ENCODE measurements around the gene IKBKG. TPM values are rescaled to one million over a fixed set of nuclear protein-coding genes. Genes with fewer than 3 reads are reported as not detected.
"Not testable (repeated sequence)": the region's sequence is repeated elsewhere in the genome, so short reads cannot be mapped to it uniquely, and the experiment has no call there.

Gene IKBKG
- total RNA-seq, 3 donors from 2014 or later (not counting 1 experiment from before 2014, with no cell fraction given): 64.8 to 84.6 (median 84.1) TPM

DNA sequence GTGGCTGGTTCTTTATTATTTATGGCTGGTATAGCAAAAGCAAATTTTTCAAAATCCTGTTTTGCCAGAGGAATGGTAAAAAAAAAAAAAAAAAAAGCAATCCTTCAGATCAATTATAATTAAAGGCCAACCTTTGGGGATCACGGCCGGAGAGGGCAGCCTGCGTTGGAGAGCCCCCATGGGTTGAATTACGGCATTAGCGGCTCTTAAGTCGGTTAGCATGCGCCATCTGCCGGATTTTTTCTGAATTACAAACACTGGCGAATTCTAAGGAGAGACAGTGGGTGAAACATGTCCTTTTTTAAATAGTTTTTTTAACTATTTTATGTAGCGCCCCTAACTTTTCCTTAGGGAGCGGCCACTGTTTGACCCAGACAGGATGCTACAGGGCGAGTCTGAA lies 66.2 kb downstream of the IKBKG start:
- WGBS (ENCODE audit: insufficient coverage): no CpG with 5 or more reads among the region's 12 CpGs
- H3K27me3 Mint-ChIP-seq (ENCODE audit: low read depth in 2 of 2); H3K4me3 ChIP-seq (ENCODE audit: low read length); H3K27me3 ChIP-seq (ENCODE audit: control insufficient read depth, insufficient read depth, low read length); H3K4me1 Mint-ChIP-seq; DNase-seq; H3K9me3 Mint-ChIP-seq; H3K36me3 Mint-ChIP-seq; intact Hi-C loops (cut with micrococcal nuclease); H3K4me3 Mint-ChIP-seq; H3K36me3 ChIP-seq (ENCODE audit: control insufficient read depth, insufficient read depth, low read length); H3K27ac ChIP-seq (ENCODE audit: low read length); H3K4me1 ChIP-seq (ENCODE audit: control insufficient read depth, insufficient read depth, low read length); H3K27ac Mint-ChIP-seq; H3K9me3 ChIP-seq (ENCODE audit: control insufficient read depth, insufficient read depth, low read length): not testable (repeated sequence)
- peak in 2 of 3 donors; percentile 34 to 52 for ATAC-seq

Other genes with a start within 250 kb of the IKBKG start
- 1,000 to 10,000 TPM; 2,872 to 3,483 (median 2,927) TPM for gene FLNA, start 173.0 kb upstream of the IKBKG start, total RNA-seq
- 100 to 1,000 TPM; 141 to 175 (median 152) TPM for gene EMD, start 168.3 kb upstream of the IKBKG start, total RNA-seq
- gene RPL10, start 149.2 kb upstream of the IKBKG start, total RNA-seq: 1,000 to 10,000 TPM; 2,249 to 2,456 (median 2,324) TPM
- gene DNASE1L1, start 138.4 kb upstream of the IKBKG start, total RNA-seq: 10 to 100 TPM; 16.7 to 19.6 (median 16.8) TPM
- 10 to 100 TPM; 67.3 to 87.2 (median 67.7) TPM for gene TAFAZZIN, start 136.1 kb upstream of the IKBKG start, total RNA-seq
- gene ATP6AP1, start 118.9 kb upstream of the IKBKG start, total RNA-seq: 10 to 100 TPM; 62.4 to 71.7 (median 65.9) TPM
- gene GDI1, start 110.5 kb upstream of the IKBKG start, total RNA-seq: 100 to 1,000 TPM; 138 to 174 (median 140) TPM
- gene FAM50A, start 103.5 kb upstream of the IKBKG start, total RNA-seq: 10 to 100 TPM; 48.9 to 63.2 (median 54.1) TPM
- gene PLXNA3, start 89.3 kb upstream of the IKBKG start, total RNA-seq: 10 to 100 TPM; 20.8 to 34.3 (median 32.2) TPM
- gene LAGE3, start 68.3 kb upstream of the IKBKG start, total RNA-seq: 10 to 100 TPM; 10.8 to 12.5 (median 10.9) TPM
- gene UBL4A, start 61.0 kb upstream of the IKBKG start, total RNA-seq: 10 to 100 TPM; 11.7 to 22.4 (median 17.6) TPM
- gene SLC10A3, start 57.0 kb upstream of the IKBKG start, total RNA-seq: 10 to 100 TPM; 26.5 to 42.1 (median 31.8) TPM
- 10 to 100 TPM; 31.1 to 38.0 (median 37.3) TPM for gene FAM3A, start 31.4 kb upstream of the IKBKG start, total RNA-seq
- 100 to 1,000 TPM; 184 to 220 (median 197) TPM for gene G6PD, start 774 bp upstream of the IKBKG start, total RNA-seq
- gene CTAG1A, start 37.5 kb downstream of the IKBKG start, total RNA-seq: not detected
- not detected for gene CTAG1B, start 71.7 kb downstream of the IKBKG start, total RNA-seq
- not detected for gene CTAG2, start 106.0 kb downstream of the IKBKG start, total RNA-seq
- 10 to 100 TPM; 55.6 to 89.8 (median 77.4) TPM for gene GAB3, start 203.5 kb downstream of the IKBKG start, total RNA-seq
- 10 to 100 TPM; 41.8 to 54.3 (median 53.9) TPM for gene DKC1, start 215.2 kb downstream of the IKBKG start, total RNA-seq

All from natural killer cell (primary cell).